Neutrophil (primary cell): ENCODE measurements around the gene SDK2.

Source experiments
- H3K27ac ChIP-seq: fragments of 200-600 bp; sonication (generic); 2 replicates; pipeline ENCODE4 v1.5.1; 2016; ENCODE audit warnings: mild to moderate bottlenecking, moderate library complexity
- H3K27me3 ChIP-seq: fragments of 200-600 bp; sonication (generic); 2 replicates; pipeline ENCODE4 v1.6.0; 2016; ENCODE audit warnings: mild to moderate bottlenecking
- H3K36me3 ChIP-seq: fragments of 200-600 bp; sonication (generic); 2 replicates; pipeline ENCODE4 v1.5.1; 2017
- H3K4me1 ChIP-seq, 2 experiments: fragments of 200-600 bp in 1 of 2; sonication (generic) in 1 of 2; 1 replicate in 1 of 2; 2 replicates in 1 of 2; pipeline versions ENCODE4 v1.5.1 to v1.6.1; 2013 to 2016; ENCODE audit warnings: low read depth in 1 of 2, low read length in 1 of 2, mild to moderate bottlenecking in 1 of 2, moderate library complexity in 1 of 2; ENCODE audit not compliant: control insufficient read depth in 1 of 2, insufficient read depth in 1 of 2
- H3K4me3 ChIP-seq, 2 experiments: fragments of 200-600 bp in 1 of 2; sonication (generic) in 1 of 2; 1 replicate in 1 of 2; 2 replicates in 1 of 2; pipeline ENCODE4 v1.5.1; 2013 to 2016; ENCODE audit warnings: low read depth in 1 of 2, low read length in 1 of 2, mild to moderate bottlenecking in 1 of 2, moderate library complexity in 1 of 2
- H3K9me3 ChIP-seq: fragments of 200-600 bp; sonication (generic); 2 replicates; pipeline ENCODE4 v1.5.1; 2016
- CTCF ChIP-seq: fragments of 200-600 bp; sonication (generic); IDR thresholded peaks from 2 replicates; pipeline ENCODE4 v1.5.1; 2016; ENCODE audit warnings: antibody characterized with exemption

Gene SDK2

GRCh38 chr17:73427198-73427597, 217.0 kb downstream of the SDK2 start:
- Histone ChIP-seq H3K27ac (no peak overlapping the region), H3K36me3 (no peaks in the 10 kb centered on the region), H3K4me3 (no peak overlapping the region), H3K9me3 (no peaks in the 10 kb centered on the region), H3K27me3 (no peaks in the 10 kb centered on the region), H3K4me1 (peaks cover 15 to 17% of the 10 kb centered on the region in 2 experiments)
- TF ChIP-seq CTCF = no peak

- Histone ChIP-seq H3K9me3 (no peaks in the 10 kb centered on the region), H3K4me3 (no peak overlapping the region), H3K27me3 (no peaks in the 10 kb centered on the region), H3K27ac (no peak overlapping the region), H3K36me3 (no peaks in the 10 kb centered on the region), H3K4me1 (peaks cover 7 to 10% of the 10 kb centered on the region in 2 experiments)
- no peak for TF ChIP-seq CTCF
These were observed 219.7 kb downstream of the SDK2 start for GRCh38 chr17:73424571-73424970.

GRCh38 chr17:73423806-73424205, 220.4 kb downstream of the SDK2 start:
- Histone ChIP-seq H3K27me3 (no peaks in the 10 kb centered on the region), H3K4me1 (peaks cover 5 to 7% of the 10 kb centered on the region in 2 experiments), H3K36me3 (no peaks in the 10 kb centered on the region), H3K27ac (no peak overlapping the region), H3K9me3 (no peaks in the 10 kb centered on the region), H3K4me3 (no peak overlapping the region)
- no peak for TF ChIP-seq CTCF

- peaks cover 5 to 7% of the 10 kb centered on the region in 2 experiments for H3K4me1 ChIP-seq
- TF ChIP-seq CTCF = no peak
- no peaks in the 10 kb centered on the region for H3K27me3 ChIP-seq
- H3K27ac ChIP-seq = no peak overlapping the region
- H3K36me3 ChIP-seq = no peaks in the 10 kb centered on the region
- H3K4me3 ChIP-seq = no peak overlapping the region
- no peaks in the 10 kb centered on the region for H3K9me3 ChIP-seq
These were observed 221.0 kb downstream of the SDK2 start for GRCh38 chr17:73423159-73423715.

- H3K36me3 ChIP-seq = no peaks in the 10 kb centered on the region
- TF ChIP-seq CTCF = no peak
These were observed 222.1 kb downstream of the SDK2 start for GRCh38 chr17:73422121-73422520.

More at GRCh38 chr17:73422121-73422520, 222.1 kb downstream of the SDK2 start:
- Histone ChIP-seq H3K4me3 (no peak overlapping the region), H3K27ac (no peak overlapping the region), H3K9me3 (no peaks in the 10 kb centered on the region), H3K4me1 (peaks cover 5 to 7% of the 10 kb centered on the region in 2 experiments), H3K27me3 (no peaks in the 10 kb centered on the region)
